Ovary (tissue), 9 donors: ENCODE measurements around the gene RHBG. TPM values are rescaled to one million over a fixed set of nuclear protein-coding genes. Genes with fewer than 3 reads are reported as not detected.
"Not testable (repeated sequence)": the region's sequence is repeated elsewhere in the genome, so short reads cannot be mapped to it uniquely, and the experiment has no call there.

Experiments
- DNase-seq, 5 donors: peaks; one replicate each; pipeline ENCODE4 v3.0.0-alpha.2; 2019 to 2020
- H3K27ac ChIP-seq, 2 donors: fragments of 200-600 bp; one replicate each; pipeline versions ENCODE4 v1.5.1 to v1.8.0; 2019 to 2022
- H3K27me3 ChIP-seq: fragments of 200-600 bp; one replicate; pipeline ENCODE4 v1.8.0; 2022
- H3K36me3 ChIP-seq: fragments of 200-600 bp; sonication (generic); one replicate; pipeline ENCODE4 v1.5.1; 2019
- H3K4me1 ChIP-seq: one replicate; pipeline ENCODE4 v1.8.1; 2013; ENCODE audit warnings: mild to moderate bottlenecking, moderate library complexity; ENCODE audit not compliant: insufficient read depth
- H3K4me3 ChIP-seq: fragments of 200-600 bp; sonication (generic); one replicate; pipeline ENCODE4 v1.5.1; 2017
- H3K9me3 ChIP-seq, 2 donors: fragments of 200-600 bp in 1 of 2; sonication (generic) in 1 of 2; one replicate each; pipeline versions ENCODE4 v1.5.1 to v1.8.1; 2013 to 2019; ENCODE audit warnings: mild to moderate bottlenecking in 1 of 2, moderate library complexity in 1 of 2
- EP300 ChIP-seq: sonication (generic); formaldehyde crosslinking; IDR thresholded peaks from one replicate; pipeline ENCODE4 v1.6.1; 2017; ENCODE audit warnings: antibody characterized with exemption
- POLR2A ChIP-seq: fragments of 450-650 bp; IDR thresholded peaks from one replicate; pipeline ENCODE4 v1.6.1; 2017; ENCODE audit warnings: antibody characterized with exemption, mild to moderate bottlenecking, moderate library complexity
- WGBS, 3 donors: extraction: QIAGEN DNeasy Blood & Tissue Kit in 1 of 3; methylation state at CpG; one replicate each; pipeline versions ENCODE4 v1.1.5 to v1.1.7; 2013 to 2017; 5-methylcytosine and 5-hydroxymethylcytosine counted together
- intact Hi-C, 4 donors: fragments of 100-400 bp; cut with DNase I; formaldehyde crosslinking; loops; one replicate each; pipeline versions ENCODE4 v1.11.0 to v1.15.1; 2022 to 2023
- polyA plus RNA-seq, 2 donors: library from polyadenylated mRNA; stranded (reverse); fragments of 200-250 nt in 1 of 2; fragments of 350-450 nt in 1 of 2; fragmentation: Illumina TruSeq in 1 of 2; extraction: RNeasy Lipid Tissue Mini Kit (QIAGEN cat#74804) in 1 of 2; gene quantifications; one replicate each; pipeline ENCODE4 v1.2.3, GENCODE V29; 2013 to 2014
- total RNA-seq, 7 donors: library from RNA; depleted of rRNA in 2 of 7; stranded (reverse); fragments of >200 nt in 2 of 7; fragmentation: NEBNext Ultra II Directional in 3 of 7; extraction: Animal tissue kit (Norgen Biotek cat#: 25700) in 3 of 7; gene quantifications; one replicate each; pipeline versions ENCODE4 v1.1.0 to v1.2.4, GENCODE V29; 2016 to 2023
- TF ChIP-seq, protein P1 (sequence below), 3 donors: fragments of 450-650 bp in 2 of 3; fragments of 200-600 bp in 1 of 3; IDR thresholded peaks; one replicate each; pipeline versions ENCODE4 v1.5.1 to v1.8.0; 2016 to 2022; ENCODE audit warnings: antibody characterized with exemption in 3 of 3, mild to moderate bottlenecking in 1 of 3
- donor health status: DM: no; HTN: no; CAD: no; lungs with moderate emphysema.
- donor health status: DM: no; HTN: no; CAD: no.
- donor health status: Bipolar disorder and iron deficiency.
- donor health status: DM: yes; HTN: yes; CAD: no.
- donor health status: DM: no; HTN: no; CAD: no.
- donor health status: DM: yes; HTN: yes; CAD: no.

The RHBG gene
- total and polyA plus RNA-seq, 9 donors, result 2.3 to 27.4 (median 13.6) TPM

DNA sequence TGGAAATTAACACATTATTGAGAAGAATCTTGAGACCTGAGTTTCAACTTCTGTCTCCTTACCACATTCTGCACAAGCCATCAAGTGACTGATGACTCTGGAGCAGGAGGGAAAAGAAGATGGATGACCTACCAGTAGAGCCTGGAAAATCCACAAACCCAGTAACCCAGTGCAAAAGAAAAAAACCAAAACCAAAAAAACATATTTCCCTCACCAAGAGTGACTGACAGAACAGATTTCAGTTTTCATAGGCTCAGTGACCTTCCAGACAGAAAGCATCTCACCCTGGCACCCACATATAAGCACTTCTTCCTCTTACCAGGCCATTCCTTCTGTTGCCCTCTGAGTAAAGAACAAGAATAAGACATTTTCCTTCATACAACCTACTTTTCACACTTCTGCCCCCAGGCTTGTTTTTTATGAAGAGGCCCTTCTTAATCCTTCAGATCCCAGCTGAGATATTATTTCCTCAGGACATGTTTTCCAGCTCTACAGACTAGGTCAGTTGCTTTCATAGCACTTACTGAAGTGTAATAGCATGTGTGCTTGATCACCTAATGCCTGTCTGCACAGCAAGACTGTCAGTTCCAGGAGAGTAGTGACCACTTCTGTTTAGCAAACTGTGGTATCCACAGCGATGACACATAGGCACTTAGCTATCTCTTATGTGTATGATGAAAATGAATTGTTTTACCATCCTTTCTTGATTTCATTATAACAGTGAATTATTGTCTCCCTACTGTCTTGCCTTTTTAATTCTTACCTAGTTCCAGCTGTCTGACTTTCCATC lies 26.6 kb upstream of the RHBG start:
- no peak for DNase-seq
- H3K27me3 ChIP-seq, result no peaks in the 10 kb centered on the region
- intact Hi-C loops, result loop anchor here in 1 of 4 donors (5.0 kb wide), 1 partner anchor 520 kb away; the partner anchor contains the start of gene NTRK1
- TF ChIP-seq EP300 (no peak), POLR2A (no peak)
- TF ChIP-seq, protein P1, sequence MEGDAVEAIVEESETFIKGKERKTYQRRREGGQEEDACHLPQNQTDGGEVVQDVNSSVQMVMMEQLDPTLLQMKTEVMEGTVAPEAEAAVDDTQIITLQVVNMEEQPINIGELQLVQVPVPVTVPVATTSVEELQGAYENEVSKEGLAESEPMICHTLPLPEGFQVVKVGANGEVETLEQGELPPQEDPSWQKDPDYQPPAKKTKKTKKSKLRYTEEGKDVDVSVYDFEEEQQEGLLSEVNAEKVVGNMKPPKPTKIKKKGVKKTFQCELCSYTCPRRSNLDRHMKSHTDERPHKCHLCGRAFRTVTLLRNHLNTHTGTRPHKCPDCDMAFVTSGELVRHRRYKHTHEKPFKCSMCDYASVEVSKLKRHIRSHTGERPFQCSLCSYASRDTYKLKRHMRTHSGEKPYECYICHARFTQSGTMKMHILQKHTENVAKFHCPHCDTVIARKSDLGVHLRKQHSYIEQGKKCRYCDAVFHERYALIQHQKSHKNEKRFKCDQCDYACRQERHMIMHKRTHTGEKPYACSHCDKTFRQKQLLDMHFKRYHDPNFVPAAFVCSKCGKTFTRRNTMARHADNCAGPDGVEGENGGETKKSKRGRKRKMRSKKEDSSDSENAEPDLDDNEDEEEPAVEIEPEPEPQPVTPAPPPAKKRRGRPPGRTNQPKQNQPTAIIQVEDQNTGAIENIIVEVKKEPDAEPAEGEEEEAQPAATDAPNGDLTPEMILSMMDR (IDR thresholded peaks at IDR 0.05), result no peak
- WGBS, 3 donors, result 79 to 92% (median 84%) methylated on average over 1 of the region's 1 CpG
- H3K9me3 ChIP-seq, result no peaks in the 10 kb centered on the region
- no peak overlapping the region for H3K4me3 ChIP-seq
- no peaks in the 10 kb centered on the region for H3K4me1 ChIP-seq
- no peaks in the 10 kb centered on the region for H3K36me3 ChIP-seq
- H3K27ac ChIP-seq, result no peak overlapping the region

DNA sequence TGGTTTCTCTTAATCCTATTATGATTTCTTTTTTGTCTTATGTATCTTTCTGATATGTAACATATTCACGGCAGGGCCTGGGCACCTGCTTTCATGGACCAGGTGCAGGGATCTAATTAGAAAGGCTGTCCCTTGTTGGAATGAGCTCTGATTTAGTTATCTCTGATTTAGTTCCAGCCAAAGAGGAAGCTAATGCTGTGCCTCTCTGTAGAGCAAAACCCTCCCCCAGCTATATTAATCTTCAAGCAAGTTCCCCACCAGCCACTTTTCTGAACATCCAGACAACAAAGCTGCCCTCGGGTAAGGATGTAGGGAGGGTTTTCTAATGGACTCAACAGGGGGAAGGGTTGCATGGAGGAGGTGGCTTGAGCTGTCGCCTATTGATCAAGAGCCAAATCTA lies 24.6 kb upstream of the RHBG start:
- H3K4me3 ChIP-seq, result no peak overlapping the region
- no peaks in the 10 kb centered on the region for H3K36me3 ChIP-seq
- intact Hi-C loops, result loop anchor here in 1 of 4 donors (5.0 kb wide), 1 partner anchor 518 kb away; the partner anchor contains the start of gene NTRK1
- 35 to 50% (median 48%) methylated on average over 3 of the region's 3 CpGs for WGBS, 3 donors
- no peak for TF ChIP-seq EP300
- TF ChIP-seq, protein P1 (IDR thresholded peaks at IDR 0.05), result no peak
- TF ChIP-seq POLR2A, result no peak
- H3K9me3 ChIP-seq, result no peaks in the 10 kb centered on the region
- no peak for DNase-seq
- H3K4me1 ChIP-seq, result no peaks in the 10 kb centered on the region
- no peak overlapping the region for H3K27ac ChIP-seq
- H3K27me3 ChIP-seq, result no peaks in the 10 kb centered on the region

DNA sequence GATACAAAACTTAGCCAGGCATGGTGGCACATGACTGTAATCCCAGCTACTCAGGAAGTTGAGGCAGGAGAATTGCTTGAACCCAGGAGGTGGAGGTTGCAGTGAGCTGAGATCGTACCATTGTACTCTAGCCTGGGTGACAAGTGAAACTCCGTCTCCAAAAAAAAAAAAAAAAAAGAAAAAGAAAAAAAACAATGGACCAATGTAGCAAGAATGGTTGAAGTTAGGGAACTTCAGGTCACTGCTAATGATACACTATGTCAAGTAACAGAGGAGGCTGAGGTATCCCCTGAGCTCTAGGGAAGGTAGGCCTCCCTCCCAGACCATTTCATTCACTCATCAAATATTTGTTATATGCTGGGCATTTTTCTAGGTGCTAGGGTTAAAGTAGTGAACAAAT lies 23.0 kb upstream of the RHBG start:
- H3K4me3 ChIP-seq, intact Hi-C loops: not testable (repeated sequence)
- WGBS, 3 donors, result 86 to 93% (median 91%) methylated on average over 2 of the region's 2 CpGs

DNA sequence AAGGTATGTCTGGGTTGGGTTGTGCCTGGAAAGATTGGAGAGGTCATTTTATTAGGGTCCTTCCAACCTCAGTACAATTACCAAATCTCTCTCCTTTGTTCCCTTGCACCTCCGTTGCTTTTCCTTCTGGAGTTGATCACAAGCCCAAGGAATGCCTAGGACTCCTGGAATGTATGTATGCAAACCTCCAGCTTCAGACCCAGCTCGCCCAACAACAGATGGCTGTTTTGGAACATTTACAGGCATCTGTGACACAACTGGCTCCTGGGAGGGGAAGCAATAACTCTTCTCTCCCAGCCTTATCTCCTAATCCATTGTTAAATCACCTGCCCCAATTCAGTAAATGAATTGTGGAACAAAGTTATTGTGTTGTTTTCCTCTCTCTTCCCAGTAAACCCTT lies 22.4 kb upstream of the RHBG start:
- DNase-seq, result no peak
- no peak overlapping the region for H3K27ac ChIP-seq
- TF ChIP-seq, protein P1 (IDR thresholded peaks at IDR 0.05), result no peak
- no peak for TF ChIP-seq POLR2A
- no peak for TF ChIP-seq EP300
- 19 to 43% (median 28%) methylated on average over 2 of the region's 2 CpGs for WGBS, 3 donors
- intact Hi-C loops, result no loop called here
- H3K27me3 ChIP-seq, result no peaks in the 10 kb centered on the region
- H3K36me3 ChIP-seq, result no peaks in the 10 kb centered on the region
- H3K4me3 ChIP-seq, result no peak overlapping the region
- H3K4me1 ChIP-seq, result no peaks in the 10 kb centered on the region
- no peaks in the 10 kb centered on the region for H3K9me3 ChIP-seq

More for the DNA sequence above, 23.0 kb upstream of the RHBG start:
- H3K4me1 ChIP-seq, H3K27me3 ChIP-seq, H3K36me3 ChIP-seq, DNase-seq, H3K27ac ChIP-seq, H3K9me3 ChIP-seq: not testable (repeated sequence)

DNA sequence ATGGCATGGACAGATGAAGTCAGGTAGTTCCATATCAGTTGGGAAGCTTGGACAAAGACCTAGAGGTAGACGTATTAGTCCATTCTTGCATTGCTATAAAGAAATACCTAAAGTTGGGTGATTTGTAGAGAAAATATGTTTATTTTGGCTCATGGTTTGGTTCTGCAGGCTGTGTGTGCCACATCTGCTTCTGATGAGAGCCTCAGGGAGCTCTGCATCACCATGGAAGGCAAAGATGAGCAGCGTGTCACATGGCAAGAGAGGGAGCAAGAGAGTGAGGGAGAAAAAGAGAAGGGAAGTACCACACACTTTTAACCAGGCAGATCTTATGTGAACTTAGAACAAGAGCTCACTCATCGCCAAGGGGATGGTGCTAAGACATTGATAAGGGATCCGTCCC lies 21.7 kb upstream of the RHBG start:
- no peaks in the 10 kb centered on the region for H3K4me1 ChIP-seq
- H3K27ac ChIP-seq, result no peak overlapping the region
- no peaks in the 10 kb centered on the region for H3K36me3 ChIP-seq
- intact Hi-C loops, result no loop called here
- no peaks in the 10 kb centered on the region for H3K27me3 ChIP-seq
- H3K9me3 ChIP-seq, result no peaks in the 10 kb centered on the region
- TF ChIP-seq EP300 (no peak), POLR2A (no peak)
- TF ChIP-seq, protein P1 (IDR thresholded peaks at IDR 0.05), result no peak
- DNase-seq, result no peak
- H3K4me3 ChIP-seq, result no peak overlapping the region
- WGBS, 3 donors, result 60 to 68% (median 61%) methylated on average over 4 of the region's 4 CpGs

DNA sequence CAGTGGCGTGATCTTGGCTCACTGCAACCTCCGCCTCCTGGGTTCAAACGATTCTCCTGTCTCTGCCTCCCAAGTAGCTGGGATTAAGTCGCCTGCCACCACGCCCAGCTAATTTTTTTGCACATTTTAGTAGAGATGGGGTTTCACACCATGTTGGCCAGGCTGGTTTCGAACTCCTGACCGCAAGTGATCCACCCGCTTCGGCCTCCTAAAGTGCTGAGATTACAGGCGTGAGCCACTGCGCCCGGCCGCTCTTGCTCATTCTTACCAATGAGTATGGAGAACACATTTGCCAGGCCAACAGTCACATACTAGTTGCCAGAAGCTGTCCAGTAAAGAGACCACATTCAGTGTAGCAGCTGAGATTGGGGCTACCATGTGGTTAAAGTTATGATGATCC lies 16.5 kb upstream of the RHBG start:
- H3K4me3 ChIP-seq, DNase-seq, H3K27me3 ChIP-seq, H3K36me3 ChIP-seq, H3K27ac ChIP-seq, H3K9me3 ChIP-seq, H3K4me1 ChIP-seq: not testable (repeated sequence)
- 88 to 90% (median 89%) methylated on average over 13 of the region's 13 CpGs for WGBS, 3 donors
- intact Hi-C loops, result loop anchor here in 1 of 4 donors (10.0 kb wide), 1 partner anchor 262 kb away; the partner anchor contains the start of gene HAPLN2
